Measurements from ENCODE around the gene SCARB1.

The SCARB1 gene

GRCh38 chr12:124744659-124745464 is 118.8 kb downstream of the SCARB1 start:
- TF ChIP-seq CTCF (IDR thresholded peaks at IDR 0.05) (no peak), ZFX (IDR thresholded peaks at IDR 0.05; ENCODE audit: borderline replicate concordance) (no peak)

GRCh38 chr12:124744273-124744640 is 119.4 kb downstream of the SCARB1 start:
- TF ChIP-seq CTCF (IDR thresholded peaks at IDR 0.05), result no peak
- TF ChIP-seq ZFX (IDR thresholded peaks at IDR 0.05; ENCODE audit: borderline replicate concordance), result no peak
- peak overlapping the region; percentile 79 for H3K27ac ChIP-seq

More at GRCh38 chr12:124744659-124745464, 118.8 kb downstream of the SCARB1 start:
- peak overlapping the region; percentile 79 for H3K27ac ChIP-seq

- peak overlapping the region; percentile 79 for H3K27ac ChIP-seq
- TF ChIP-seq CTCF (IDR thresholded peaks at IDR 0.05) (no peak), ZFX (IDR thresholded peaks at IDR 0.05; ENCODE audit: borderline replicate concordance) (no peak)
Measured at GRCh38 chr12:124743479-124744272, 120.0 kb downstream of the SCARB1 start.

DNA sequence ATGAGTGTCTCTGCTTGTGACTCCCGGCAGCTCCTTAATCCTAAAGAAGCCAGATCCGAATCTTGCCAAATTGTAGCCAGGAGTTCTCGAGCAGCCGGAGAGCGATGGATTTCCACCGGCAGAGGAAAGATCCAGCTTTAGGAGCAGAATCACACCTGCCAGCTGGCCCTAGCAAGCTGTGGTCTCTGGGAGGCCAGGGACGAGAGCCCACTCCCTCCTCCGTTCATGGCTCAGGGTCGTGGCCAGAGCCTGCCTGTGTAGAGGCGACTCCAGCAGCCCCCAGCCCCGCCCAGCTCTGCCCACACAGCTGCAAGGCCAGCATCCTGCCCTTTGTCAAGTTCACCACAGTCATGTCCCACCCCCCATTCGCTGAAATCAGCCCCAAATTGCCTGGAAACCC is 121.0 kb downstream of the SCARB1 start:
- no peak for TF ChIP-seq CTCF (IDR thresholded peaks at IDR 0.05)
- no peak for TF ChIP-seq ZFX (IDR thresholded peaks at IDR 0.05; ENCODE audit: borderline replicate concordance)
- no peak overlapping the region for H3K27ac ChIP-seq

GRCh38 chr12:124742111-124742510 is 121.6 kb downstream of the SCARB1 start:
- TF ChIP-seq CTCF (IDR thresholded peaks at IDR 0.05) (no peak), ZFX (IDR thresholded peaks at IDR 0.05; ENCODE audit: borderline replicate concordance) (no peak)
- H3K27ac ChIP-seq, result no peak overlapping the region

GRCh38 chr12:124741211-124741610 is 122.5 kb downstream of the SCARB1 start:
- TF ChIP-seq ZFX (IDR thresholded peaks at IDR 0.05; ENCODE audit: borderline replicate concordance) (no peak), CTCF (IDR thresholded peaks at IDR 0.05) (no peak)

DNA sequence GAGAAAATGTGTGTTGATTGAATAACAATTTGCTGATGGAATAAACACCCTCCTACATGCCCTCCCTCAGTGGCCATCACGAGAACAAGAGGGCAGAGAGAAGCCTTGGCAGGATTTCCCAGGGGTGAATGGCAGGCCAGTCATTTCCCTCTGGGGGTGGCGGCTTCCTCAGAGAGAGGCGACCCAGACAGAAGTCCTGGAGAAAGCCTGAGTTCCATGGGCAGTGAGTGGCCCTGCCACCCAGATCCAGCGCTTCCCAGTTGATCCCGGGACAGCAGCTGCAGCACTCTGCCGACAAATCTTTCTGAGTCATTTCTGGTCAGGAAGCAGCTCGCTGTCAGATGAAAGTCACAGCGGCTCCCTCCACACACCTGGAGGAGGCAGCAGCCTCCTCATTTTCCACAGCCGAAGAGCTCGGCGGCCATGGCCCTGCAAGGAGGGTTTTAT is 123.0 kb downstream of the SCARB1 start:
- TF ChIP-seq CTCF (IDR thresholded peaks at IDR 0.05) (no peak), ZFX (IDR thresholded peaks at IDR 0.05; ENCODE audit: borderline replicate concordance) (no peak)
- H3K27ac ChIP-seq, result no peak overlapping the region

More at GRCh38 chr12:124741211-124741610, 122.5 kb downstream of the SCARB1 start:
- no peak overlapping the region for H3K27ac ChIP-seq

All from 22Rv1 (cell line).